ENCODE data around the gene FKBP8. TPM values are rescaled to one million over a fixed set of nuclear protein-coding genes. Genes with fewer than 3 reads are reported as not detected.
A peak's percentile ranks its signal among the peaks of the same experiment; 100 is the strongest.

FKBP8 gene
- total RNA-seq, 1 donor from 2014 or later = 175 TPM

- DNase-seq (ENCODE audit: low read depth, low spot score) = peak; percentile 53
- peak; percentile 54 for TF ChIP-seq CTCF (conservative IDR thresholded peaks at IDR 0.05)
- H3K9me3 Mint-ChIP-seq = no peaks in the 10 kb centered on the region
- H3K27ac Mint-ChIP-seq (ENCODE audit: unreplicated experiment) = no peak overlapping the region
- H3K4me1 Mint-ChIP-seq = peaks cover 37% of the 10 kb centered on the region
- H3K4me3 Mint-ChIP-seq = no peak overlapping the region
- H3K27me3 Mint-ChIP-seq (ENCODE audit: low read depth) = no peaks in the 10 kb centered on the region
- H3K36me3 Mint-ChIP-seq (ENCODE audit: low read depth) = no peaks in the 10 kb centered on the region
Observed at GRCh38 chr19:18488838-18489626, 54.3 kb downstream of the FKBP8 start.

DNA sequence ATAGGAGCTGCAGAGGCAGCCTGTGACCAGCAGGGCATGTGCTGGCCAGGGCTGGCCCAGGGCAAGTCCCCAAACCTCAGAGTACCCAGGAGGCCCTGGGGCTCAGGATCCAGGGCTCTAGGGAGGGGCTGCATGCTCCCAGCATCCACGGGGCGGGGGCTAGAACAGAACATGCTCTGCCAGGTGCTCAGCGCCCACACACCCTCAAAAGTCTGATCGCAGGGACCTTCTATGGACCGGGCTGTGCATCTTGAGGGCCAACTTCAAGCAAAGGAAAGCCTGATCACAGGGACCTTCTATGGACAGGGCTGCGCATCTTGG is 55.0 kb downstream of the FKBP8 start:
- TF ChIP-seq CTCF (conservative IDR thresholded peaks at IDR 0.05) = no peak
- DNase-seq (ENCODE audit: low read depth, low spot score) = no peak
- Mint-ChIP-seq H3K36me3 (ENCODE audit: low read depth) (no peaks in the 10 kb centered on the region), H3K27me3 (ENCODE audit: low read depth) (no peaks in the 10 kb centered on the region), H3K27ac (ENCODE audit: unreplicated experiment) (no peak overlapping the region), H3K9me3 (no peaks in the 10 kb centered on the region), H3K4me1 (peaks cover 38% of the 10 kb centered on the region), H3K4me3 (no peak overlapping the region)

GRCh38 chr19:18487576-18488402 is 55.6 kb downstream of the FKBP8 start:
- H3K27me3 Mint-ChIP-seq (ENCODE audit: low read depth) = no peaks in the 10 kb centered on the region
- peaks cover 44% of the 10 kb centered on the region for H3K4me1 Mint-ChIP-seq
- no peak overlapping the region for H3K4me3 Mint-ChIP-seq
- no peaks in the 10 kb centered on the region for H3K36me3 Mint-ChIP-seq (ENCODE audit: low read depth)
- TF ChIP-seq CTCF (conservative IDR thresholded peaks at IDR 0.05) = no peak
- no peak for DNase-seq (ENCODE audit: low read depth, low spot score)
- H3K9me3 Mint-ChIP-seq = no peaks in the 10 kb centered on the region
- H3K27ac Mint-ChIP-seq (ENCODE audit: unreplicated experiment) = no peak overlapping the region

GRCh38 chr19:18486746-18487145 is 56.6 kb downstream of the FKBP8 start:
- no peak for TF ChIP-seq CTCF (conservative IDR thresholded peaks at IDR 0.05)
- Mint-ChIP-seq H3K9me3 (no peaks in the 10 kb centered on the region), H3K36me3 (ENCODE audit: low read depth) (no peaks in the 10 kb centered on the region), H3K27me3 (ENCODE audit: low read depth) (no peaks in the 10 kb centered on the region), H3K27ac (ENCODE audit: unreplicated experiment) (no peak overlapping the region), H3K4me1 (peaks cover 45% of the 10 kb centered on the region), H3K4me3 (no peak overlapping the region)
- DNase-seq (ENCODE audit: low read depth, low spot score) = no peak

- Mint-ChIP-seq H3K36me3 (ENCODE audit: low read depth) (no peaks in the 10 kb centered on the region), H3K27me3 (ENCODE audit: low read depth) (no peaks in the 10 kb centered on the region), H3K9me3 (no peaks in the 10 kb centered on the region), H3K27ac (ENCODE audit: unreplicated experiment) (no peak overlapping the region), H3K4me1 (peaks cover 48% of the 10 kb centered on the region), H3K4me3 (no peak overlapping the region)
- no peak for TF ChIP-seq CTCF (conservative IDR thresholded peaks at IDR 0.05)
- no peak for DNase-seq (ENCODE audit: low read depth, low spot score)
Observed at GRCh38 chr19:18484992-18485391, 58.4 kb downstream of the FKBP8 start.

Data from neural crest cell (in vitro differentiated cells).